GM18868 (cell line): ENCODE measurements around the gene HOXD3.

Experiments
- ATAC-seq: cut with Tn5 transposase; IDR thresholded peaks from one replicate; pipeline ENCODE4 v1.9.1; 2021; ENCODE audit warnings: mild to moderate bottlenecking, moderate library complexity; ENCODE audit not compliant: unreplicated experiment

The HOXD3 gene

GRCh38 chr2:176175709-176176607 is 18.9 kb downstream of the HOXD3 start:
- ATAC-seq = no peak

GRCh38 chr2:176177580-176178037 is 20.5 kb downstream of the HOXD3 start:
- ATAC-seq = no peak

DNA sequence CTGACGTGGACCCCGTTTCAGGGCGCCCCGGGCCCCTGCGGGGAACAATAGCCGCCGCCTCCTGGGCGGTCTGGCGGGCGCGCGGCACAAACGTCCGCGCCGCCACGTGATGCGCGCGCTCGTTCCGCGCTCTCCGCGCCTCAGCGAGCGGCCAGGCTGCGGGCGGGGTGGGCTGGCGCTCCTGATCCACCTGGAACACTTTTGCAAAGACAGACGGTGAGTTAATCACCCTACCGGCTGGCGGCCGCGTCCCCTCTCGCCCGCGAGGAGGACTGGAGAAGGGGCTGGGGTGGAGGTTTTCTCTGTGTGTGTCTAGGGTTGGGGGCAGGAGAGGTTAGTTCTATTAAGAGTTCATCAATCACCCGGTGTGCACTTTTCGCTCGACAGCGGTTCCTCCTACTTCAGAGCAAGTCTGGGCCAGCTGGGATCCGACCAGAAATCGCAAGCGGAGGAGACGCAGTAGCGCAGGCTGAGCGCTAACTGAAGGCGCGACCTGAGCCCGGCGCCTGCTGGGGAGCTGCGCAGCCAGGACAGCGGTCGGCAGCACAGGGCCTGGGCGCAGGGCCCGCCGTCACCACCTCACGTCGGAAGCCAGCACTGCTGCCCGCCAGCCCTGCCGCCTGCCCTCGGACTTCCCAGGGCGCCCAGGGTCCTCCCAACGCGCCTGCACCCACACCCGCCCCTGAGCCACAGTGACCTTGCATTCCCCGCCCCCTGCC is 21.1 kb downstream of the HOXD3 start:
- no peak for ATAC-seq

DNA sequence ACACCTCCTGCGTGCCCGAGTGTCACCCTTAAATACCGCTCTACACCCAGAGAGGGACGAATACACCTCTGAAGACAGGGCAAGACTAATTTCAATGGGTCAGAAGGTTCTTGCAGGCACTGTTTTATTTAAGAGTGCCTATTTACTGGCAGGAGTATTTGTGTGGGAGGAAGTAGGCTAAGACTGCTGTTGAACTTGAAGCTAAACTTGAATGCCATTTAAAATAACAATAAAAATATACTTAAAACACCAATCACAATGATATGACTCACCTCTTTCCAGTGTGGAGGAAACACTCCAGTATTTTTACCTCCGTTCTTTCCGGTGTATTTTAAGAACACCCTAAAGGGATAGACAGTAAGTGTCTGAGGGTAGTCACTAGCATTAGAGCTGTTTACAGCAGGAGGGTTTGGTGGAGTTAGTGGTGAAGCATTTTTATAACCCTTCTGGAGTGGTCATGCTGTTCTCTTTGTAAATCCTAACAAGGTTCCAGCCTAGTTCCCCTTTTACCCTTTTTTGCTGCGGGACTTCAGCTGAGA is 21.7 kb downstream of the HOXD3 start:
- no peak for ATAC-seq

DNA sequence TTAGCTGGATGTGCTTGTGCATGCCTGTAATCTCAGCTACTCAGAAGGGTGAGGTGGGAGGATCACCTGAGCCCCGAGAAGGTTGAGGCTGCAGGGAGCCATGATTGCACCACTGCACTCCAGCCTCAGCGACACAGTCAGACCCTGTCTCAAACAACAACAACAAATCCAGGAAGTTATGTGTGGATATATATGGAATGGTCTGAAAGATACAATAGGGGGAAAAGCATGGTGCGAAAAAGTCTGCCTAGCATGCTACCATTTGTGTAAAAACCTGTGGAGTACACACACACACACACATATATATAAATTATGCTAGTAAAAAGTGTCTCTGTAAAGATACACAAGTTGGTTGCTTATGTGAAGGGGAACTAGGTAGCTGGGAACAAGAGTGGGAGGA is 24.4 kb downstream of the HOXD3 start:
- ATAC-seq = no peak

- ATAC-seq = no peak
Measured at GRCh38 chr2:176182671-176183070, 25.6 kb downstream of the HOXD3 start.

GRCh38 chr2:176184749-176185148 is 27.6 kb downstream of the HOXD3 start:
- ATAC-seq = no peak

GRCh38 chr2:176186024-176186423 is 28.9 kb downstream of the HOXD3 start:
- ATAC-seq = no peak

- ATAC-seq = no peak
Measured at GRCh38 chr2:176187200-176187898, 30.2 kb downstream of the HOXD3 start.

DNA sequence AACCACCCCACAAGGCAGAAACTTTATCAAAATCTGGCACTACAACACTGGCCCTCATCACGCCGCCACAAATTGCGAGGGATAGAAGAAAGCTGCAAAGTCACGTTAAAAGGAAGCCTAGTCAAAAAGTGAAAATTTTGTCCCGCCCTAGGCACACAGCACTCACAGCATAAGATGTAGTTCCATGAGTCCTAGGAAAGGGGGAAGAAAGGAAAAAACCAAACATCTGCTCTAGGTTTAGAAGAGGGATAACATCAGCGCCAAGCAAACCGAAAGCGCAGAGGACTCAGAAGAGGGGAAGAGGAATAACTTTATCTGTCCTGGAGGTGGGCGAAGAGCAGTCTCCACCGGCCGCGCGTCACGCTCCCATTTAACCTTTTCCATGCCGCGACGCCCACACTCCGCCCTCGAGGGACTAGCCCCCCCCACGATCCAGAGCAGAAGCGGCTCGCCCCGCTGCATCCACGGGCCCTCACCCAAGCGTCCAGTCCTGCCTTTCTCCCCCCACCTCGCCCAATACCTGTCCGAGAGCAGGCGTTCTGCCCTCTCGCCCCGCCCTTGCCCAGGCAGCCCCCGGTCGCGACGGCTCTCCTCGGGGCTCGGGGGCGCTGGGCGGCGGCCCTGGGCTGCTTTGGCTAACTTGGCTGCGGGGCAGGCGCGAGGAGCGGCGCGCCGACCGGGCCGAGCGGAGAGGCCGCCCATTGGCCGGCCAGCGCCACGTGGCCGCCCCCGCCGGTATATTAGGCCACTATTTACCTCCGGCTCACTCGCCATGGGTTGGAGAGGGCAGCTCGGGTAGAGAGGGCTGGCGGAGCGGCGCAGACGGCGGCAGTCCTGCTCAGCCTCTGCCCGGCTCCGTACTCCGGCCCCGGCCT is 31.0 kb downstream of the HOXD3 start, which contains the start of gene HOXD1:
TSS of gene HOXD1 (plus strand) at position 770 of the 875 bp plus-strand sequence. CDS start 134 bp downstream, outside the sequence.
- no peak for ATAC-seq

DNA sequence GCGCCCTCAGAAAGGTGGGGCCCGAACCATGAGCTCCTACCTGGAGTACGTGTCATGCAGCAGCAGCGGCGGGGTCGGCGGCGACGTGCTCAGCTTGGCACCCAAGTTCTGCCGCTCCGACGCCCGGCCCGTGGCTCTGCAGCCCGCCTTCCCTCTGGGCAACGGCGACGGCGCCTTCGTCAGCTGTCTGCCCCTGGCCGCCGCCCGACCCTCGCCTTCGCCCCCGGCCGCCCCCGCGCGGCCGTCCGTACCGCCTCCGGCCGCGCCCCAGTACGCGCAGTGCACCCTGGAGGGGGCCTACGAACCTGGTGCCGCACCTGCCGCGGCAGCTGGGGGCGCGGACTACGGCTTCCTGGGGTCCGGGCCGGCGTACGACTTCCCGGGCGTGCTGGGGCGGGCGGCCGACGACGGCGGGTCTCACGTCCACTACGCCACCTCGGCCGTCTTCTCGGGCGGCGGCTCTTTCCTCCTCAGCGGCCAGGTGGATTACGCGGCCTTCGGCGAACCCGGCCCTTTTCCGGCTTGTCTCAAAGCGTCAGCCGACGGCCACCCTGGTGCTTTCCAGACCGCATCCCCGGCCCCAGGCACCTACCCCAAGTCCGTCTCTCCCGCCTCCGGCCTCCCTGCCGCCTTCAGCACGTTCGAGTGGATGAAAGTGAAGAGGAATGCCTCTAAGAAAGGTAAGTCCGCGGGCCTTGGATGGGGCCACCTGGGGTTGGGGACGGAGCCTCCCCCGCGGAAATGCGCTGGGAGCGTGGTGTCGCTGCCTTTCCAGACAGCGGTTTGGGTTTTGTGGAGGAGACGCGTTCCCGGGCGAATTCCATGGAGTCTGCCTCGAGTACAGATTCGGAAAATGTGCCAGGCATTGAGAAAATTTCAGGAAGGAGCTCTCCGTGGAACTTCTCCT is 31.9 kb downstream of the HOXD3 start:
- no peak for ATAC-seq

- no peak for ATAC-seq
Measured at GRCh38 chr2:176189681-176190641, 32.9 kb downstream of the HOXD3 start.

GRCh38 chr2:176192351-176192750 is 35.2 kb downstream of the HOXD3 start:
- ATAC-seq = no peak

DNA sequence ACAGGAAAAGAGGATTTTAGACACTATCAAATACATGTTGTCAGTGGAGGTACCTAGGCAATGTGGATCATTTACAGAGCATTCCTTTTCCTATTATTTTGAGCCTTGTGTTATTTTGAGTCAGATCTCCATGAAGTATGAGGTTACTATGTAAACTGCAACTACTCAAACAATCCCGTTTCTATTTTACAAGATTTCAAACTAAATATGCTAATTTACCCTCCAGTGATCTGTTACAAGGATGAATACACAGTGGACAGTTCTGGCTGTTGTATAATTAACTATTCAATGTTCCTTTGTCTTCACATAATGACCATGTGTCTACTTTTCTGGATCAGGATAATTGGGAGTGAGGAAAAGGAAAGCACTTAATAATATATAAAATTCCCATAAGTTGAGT is 35.9 kb downstream of the HOXD3 start:
- no peak for ATAC-seq

GRCh38 chr2:176199902-176200301 is 42.8 kb downstream of the HOXD3 start:
- no peak for ATAC-seq

GRCh38 chr2:176200971-176201370 is 43.9 kb downstream of the HOXD3 start:
- no peak for ATAC-seq

- no peak for ATAC-seq
Measured at GRCh38 chr2:176202491-176202890, 45.4 kb downstream of the HOXD3 start.

DNA sequence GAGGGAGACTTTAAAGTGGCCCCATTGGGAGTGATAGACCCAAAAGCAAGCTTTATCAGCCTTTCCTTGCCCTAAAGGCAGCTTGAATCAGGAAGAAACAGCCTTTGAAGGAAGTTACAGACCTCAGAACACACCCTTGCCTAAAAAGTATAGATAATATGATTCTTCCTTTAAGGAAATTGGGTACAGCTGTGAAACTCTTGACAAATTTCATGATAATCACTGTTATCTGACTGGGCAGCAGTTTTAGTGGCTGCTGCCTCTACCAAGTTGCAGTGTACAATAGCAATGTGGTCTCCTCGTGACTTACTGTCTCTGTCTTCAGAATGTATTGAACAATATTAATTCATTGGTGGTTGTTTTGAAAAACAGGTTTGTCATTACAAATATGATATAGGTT is 48.0 kb downstream of the HOXD3 start:
- ATAC-seq = no peak
